ENCODE data around the gene ZNF43. TPM values are rescaled to one million over a fixed set of nuclear protein-coding genes. Genes with fewer than 3 reads are reported as not detected.
"Not testable (repeated sequence)": the region's sequence is repeated elsewhere in the genome, so short reads cannot be mapped to it uniquely, and the experiment has no call there.

ZNF43 gene
- total and polyA plus RNA-seq, 8 donors = 15.8 to 40.2 (median 34.0) TPM

DNA sequence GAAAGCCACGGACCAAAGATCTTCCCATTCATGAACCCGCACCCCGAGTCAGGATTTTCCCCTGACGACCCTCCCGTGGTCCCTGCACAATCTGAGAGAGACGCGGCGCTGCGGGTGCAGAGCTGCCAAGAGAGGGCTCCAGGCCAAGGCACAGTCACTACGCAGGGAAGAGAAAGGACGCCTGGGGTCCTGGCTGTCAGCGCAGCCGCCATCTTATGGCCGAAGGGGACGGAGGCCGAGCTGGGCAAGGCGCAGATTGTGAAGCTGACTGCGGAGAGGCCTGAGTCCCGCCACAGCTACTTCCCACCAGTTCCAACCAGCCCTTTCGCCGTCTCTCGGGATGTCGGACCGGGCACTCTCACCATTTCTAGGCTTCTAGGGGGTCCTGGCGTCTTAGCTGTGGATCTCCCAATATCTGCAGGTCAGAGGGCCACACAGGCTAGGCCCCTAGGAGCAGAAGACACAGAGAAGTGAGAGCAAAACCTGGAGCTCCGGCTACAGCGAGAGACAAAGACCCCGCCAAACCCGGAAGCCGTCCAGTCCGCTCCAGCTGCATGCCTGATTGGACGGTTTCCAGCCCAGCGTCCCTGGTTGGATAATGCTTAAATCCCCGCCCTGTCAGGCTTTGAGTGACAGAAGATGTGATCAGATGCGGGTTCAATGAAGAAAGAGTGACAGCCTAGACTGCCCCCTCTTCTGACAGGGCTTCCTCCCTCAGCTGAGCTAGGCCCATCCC lies 68.7 kb downstream of the ZNF43 start, which contains the start of gene ZNF100:
Gene ZNF100 (minus strand): TSS at position 515 of the 736 bp plus-strand sequence. CDS start 150 bp downstream, at position 365.
- intact Hi-C loops (cut with DNase I) = no loop called here
- peak within 1 kb of the TSS; percentile 88 to 91 for H3K27ac ChIP-seq
- ATAC-seq (peak; percentile 96), DNase-seq (peak; percentile 93 to 96 (median 93))
- peaks cover 9 to 11% of the 10 kb centered on the region in 2 donors for H3K4me1 ChIP-seq
- peak within 1 kb of the TSS; percentile 72 to 88 for H3K4me3 ChIP-seq
- TF ChIP-seq, protein P1, sequence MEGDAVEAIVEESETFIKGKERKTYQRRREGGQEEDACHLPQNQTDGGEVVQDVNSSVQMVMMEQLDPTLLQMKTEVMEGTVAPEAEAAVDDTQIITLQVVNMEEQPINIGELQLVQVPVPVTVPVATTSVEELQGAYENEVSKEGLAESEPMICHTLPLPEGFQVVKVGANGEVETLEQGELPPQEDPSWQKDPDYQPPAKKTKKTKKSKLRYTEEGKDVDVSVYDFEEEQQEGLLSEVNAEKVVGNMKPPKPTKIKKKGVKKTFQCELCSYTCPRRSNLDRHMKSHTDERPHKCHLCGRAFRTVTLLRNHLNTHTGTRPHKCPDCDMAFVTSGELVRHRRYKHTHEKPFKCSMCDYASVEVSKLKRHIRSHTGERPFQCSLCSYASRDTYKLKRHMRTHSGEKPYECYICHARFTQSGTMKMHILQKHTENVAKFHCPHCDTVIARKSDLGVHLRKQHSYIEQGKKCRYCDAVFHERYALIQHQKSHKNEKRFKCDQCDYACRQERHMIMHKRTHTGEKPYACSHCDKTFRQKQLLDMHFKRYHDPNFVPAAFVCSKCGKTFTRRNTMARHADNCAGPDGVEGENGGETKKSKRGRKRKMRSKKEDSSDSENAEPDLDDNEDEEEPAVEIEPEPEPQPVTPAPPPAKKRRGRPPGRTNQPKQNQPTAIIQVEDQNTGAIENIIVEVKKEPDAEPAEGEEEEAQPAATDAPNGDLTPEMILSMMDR (IDR thresholded peaks at IDR 0.05) = no peak
- no peaks in the 10 kb centered on the region for H3K9me3 ChIP-seq
- no peaks in the 10 kb centered on the region for H3K27me3 ChIP-seq
- peaks cover 0 to 23% of the 10 kb centered on the region in 2 donors for H3K36me3 ChIP-seq

DNA sequence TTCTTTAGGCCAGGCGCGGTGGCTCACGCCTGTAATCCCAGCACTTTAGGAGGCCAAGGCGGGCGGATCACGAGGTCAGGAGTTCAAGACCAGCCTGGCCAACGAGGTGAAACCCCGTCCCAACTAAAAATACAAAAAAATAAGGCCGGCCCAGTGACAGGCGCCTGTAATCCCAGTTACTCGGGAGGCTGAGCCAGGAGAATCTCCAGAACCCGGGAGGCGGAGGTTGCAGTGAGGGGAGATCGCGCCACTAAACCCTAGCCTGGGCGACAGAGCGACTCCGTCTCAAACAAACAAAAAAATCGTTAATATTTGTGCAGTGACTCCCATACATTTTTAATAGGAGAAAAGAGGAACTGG lies 69.3 kb downstream of the ZNF43 start:
- peak overlapping the region; percentile 88 to 91 for H3K27ac ChIP-seq
- intact Hi-C loops (cut with DNase I); H3K27me3 ChIP-seq; H3K9me3 ChIP-seq: not testable (repeated sequence)
- peak overlapping the region; percentile 72 to 88 for H3K4me3 ChIP-seq
- ATAC-seq = peak; percentile 20
- peaks cover 9 to 11% of the 10 kb centered on the region in 2 donors for H3K4me1 ChIP-seq
- peaks cover 0 to 28% of the 10 kb centered on the region in 2 donors for H3K36me3 ChIP-seq
- DNase-seq = peak in 1 of 4 donors; percentile 1

DNA sequence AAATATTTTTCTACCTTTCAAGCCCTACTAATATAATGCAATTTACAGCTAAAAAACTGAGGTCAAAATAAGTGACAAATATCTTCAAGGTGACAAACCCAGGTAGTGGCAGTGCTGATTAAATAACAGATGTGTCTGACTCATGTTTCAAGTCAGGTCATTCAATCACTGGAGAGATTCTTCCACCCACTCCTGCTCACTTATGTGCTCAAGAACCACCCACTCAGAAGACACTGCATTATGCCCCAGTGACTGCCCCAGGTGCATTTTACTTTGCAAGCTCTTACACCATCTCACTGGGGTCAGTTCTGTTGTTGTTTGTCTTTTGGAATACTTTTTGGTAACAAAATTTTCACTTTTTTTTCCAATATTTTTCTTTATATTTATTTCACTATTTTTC lies 70.8 kb downstream of the ZNF43 start:
- peak; percentile 7 for ATAC-seq
- intact Hi-C loops (cut with DNase I) = no loop called here

DNA sequence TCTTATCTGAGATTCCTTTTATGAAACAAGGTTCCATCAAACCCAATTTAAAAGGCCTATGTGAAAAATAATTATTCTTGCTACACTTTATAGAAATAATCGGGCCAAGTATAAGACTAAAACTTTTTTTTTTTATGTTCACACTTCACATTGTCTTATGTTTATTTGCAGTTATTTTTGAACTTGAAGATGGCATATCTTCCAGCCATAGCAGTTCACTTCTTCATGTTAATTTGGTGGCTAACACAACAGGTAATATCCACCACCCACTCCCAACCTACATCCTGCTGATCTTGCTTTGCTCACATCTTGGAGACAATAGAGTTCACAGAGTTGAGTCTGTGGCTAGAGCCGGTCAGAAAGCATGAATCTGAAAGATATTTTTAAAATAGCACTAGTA lies 74.4 kb downstream of the ZNF43 start:
- H3K36me3 ChIP-seq = peaks cover 0 to 76% of the 10 kb centered on the region in 2 donors
- H3K27me3 ChIP-seq; ATAC-seq; H3K4me1 ChIP-seq; H3K9me3 ChIP-seq; H3K27ac ChIP-seq; intact Hi-C loops (cut with DNase I); H3K4me3 ChIP-seq; DNase-seq: not testable (repeated sequence)

More for the DNA sequence above, 70.8 kb downstream of the ZNF43 start:
- TF ChIP-seq, protein P1 (IDR thresholded peaks at IDR 0.05) = no peak
- Histone ChIP-seq H3K4me3 (no peak overlapping the region), H3K9me3 (no peaks in the 10 kb centered on the region), H3K36me3 (peaks cover 0 to 44% of the 10 kb centered on the region in 2 donors), H3K4me1 (peaks cover 9 to 11% of the 10 kb centered on the region in 2 donors), H3K27ac (no peak overlapping the region), H3K27me3 (no peaks in the 10 kb centered on the region)
- DNase-seq = no peak

DNA sequence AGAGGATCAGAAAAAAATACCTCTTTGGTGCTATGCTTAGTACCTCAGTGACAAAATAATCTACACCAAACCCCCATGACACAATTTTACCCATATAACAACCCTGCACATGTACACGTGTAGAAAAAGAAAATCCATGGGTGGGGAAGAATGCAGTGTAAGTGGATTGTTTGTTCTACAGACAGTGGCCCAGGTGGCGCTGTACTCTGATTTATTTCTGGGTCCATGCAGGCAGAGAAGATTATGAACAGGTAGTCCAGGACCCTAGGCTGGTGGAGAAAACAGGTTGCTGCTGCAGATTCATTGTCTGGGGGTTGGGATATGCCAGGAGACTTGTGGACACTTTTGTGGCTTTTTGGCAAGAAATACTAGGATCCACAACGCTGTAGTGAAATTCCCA lies 77.7 kb downstream of the ZNF43 start:
- no peak for ATAC-seq
- peaks cover 0 to 83% of the 10 kb centered on the region in 2 donors for H3K36me3 ChIP-seq
- intact Hi-C loops (cut with DNase I) = no loop called here

DNA sequence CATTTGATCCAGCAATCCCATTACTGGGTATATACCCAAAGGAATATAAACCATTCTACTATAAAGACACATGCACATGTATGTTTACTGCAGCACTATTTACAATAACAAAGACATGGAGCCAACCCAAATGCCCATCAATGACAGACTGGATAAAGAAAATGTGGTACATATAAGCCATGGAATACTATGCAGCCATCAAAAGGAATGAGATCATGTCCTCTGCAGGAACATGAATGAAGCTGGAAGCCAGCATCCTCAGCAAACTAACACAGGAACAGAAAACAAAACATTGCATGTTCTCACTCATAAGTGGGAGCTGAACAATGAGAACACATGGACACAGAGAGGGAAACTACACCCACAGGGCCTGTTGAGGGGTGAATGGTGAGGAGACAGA lies 80.4 kb downstream of the ZNF43 start:
- H3K36me3 ChIP-seq = peaks cover 0 to 83% of the 10 kb centered on the region in 2 donors

More for the DNA sequence above, 77.7 kb downstream of the ZNF43 start:
- peaks cover 0 to 7% of the 10 kb centered on the region in 2 donors for H3K9me3 ChIP-seq
- no peaks in the 10 kb centered on the region for H3K4me1 ChIP-seq
- no peak overlapping the region for H3K27ac ChIP-seq
- no peak overlapping the region for H3K4me3 ChIP-seq
- TF ChIP-seq, protein P1 (IDR thresholded peaks at IDR 0.05) = no peak
- no peak for DNase-seq
- no peaks in the 10 kb centered on the region for H3K27me3 ChIP-seq

More for the DNA sequence above, 80.4 kb downstream of the ZNF43 start:
- intact Hi-C loops (cut with DNase I); DNase-seq; H3K27me3 ChIP-seq; H3K4me1 ChIP-seq; H3K4me3 ChIP-seq; ATAC-seq; H3K27ac ChIP-seq: not testable (repeated sequence)
- H3K9me3 ChIP-seq = peaks cover 0 to 22% of the 10 kb centered on the region in 2 donors

Other genes starting within 250 kb of the ZNF43 start
- 10 to 100 TPM in 1 of 2 donors, 1 to 10 TPM in 1; 8.5 to 12.4 TPM for gene ZNF100, start 68.6 kb downstream of the ZNF43 start, total RNA-seq
- 10 to 100 TPM; 14.2 to 22.0 (median 15.9) TPM for gene ZNF100, start 68.6 kb downstream of the ZNF43 start, polyA plus RNA-seq (ENCODE audit: insufficient read length in 6 of 6)
- gene ZNF208, start 174.8 kb upstream of the ZNF43 start, total RNA-seq = 1 to 10 TPM in 1 of 2 donors, under 1 TPM in 1; 0.85 to 3.0 TPM
- gene ZNF208, start 174.8 kb upstream of the ZNF43 start, polyA plus RNA-seq (ENCODE audit: insufficient read length in 6 of 6) = 1 to 10 TPM in 5 of 6 donors, under 1 TPM in 1; 0.89 to 3.0 (median 2.0) TPM
- 1 to 10 TPM; 1.0 to 1.6 TPM for gene ZNF257, start 216.3 kb upstream of the ZNF43 start, total RNA-seq
- 1 to 10 TPM; 1.8 to 7.9 (median 4.4) TPM for gene ZNF257, start 216.3 kb upstream of the ZNF43 start, polyA plus RNA-seq (ENCODE audit: insufficient read length in 6 of 6)